RWPE1 (cell line): ENCODE data around the gene M1AP.

Source experiments
- CTCF ChIA-PET: fragments of 350-600 bp; sonication (Branson Sonifier 250); formaldehyde crosslinking; extraction: SDS; loops from one replicate; lab custom pipeline; 2021; lab: Yijun Ruan, JAX
- POLR2A ChIA-PET: fragments of 400-600 bp; formaldehyde crosslinking; extraction: SDS; loops from one replicate; lab custom pipeline; 2020; ENCODE audit warnings: antibody characterized with exemption; ENCODE audit not compliant: low non-redundant PET; lab: Yijun Ruan, JAX
- DNase-seq: peaks from one replicate; pipeline ENCODE4 v3.0.0; 2012; ENCODE audit warnings: low spot score
- H3K27ac ChIP-seq: fragments of 450-650 bp; 2 replicates; pipeline ENCODE4 v1.5.1; 2017
- CTCF ChIP-seq: fragments of 450-650 bp; conservative IDR thresholded peaks from 2 replicates; pipeline ENCODE4 v1.5.1; 2017; ENCODE audit warnings: low read depth, mild to moderate bottlenecking

The M1AP gene

GRCh38 chr2:74593826-74594772, 54.0 kb downstream of the M1AP start:
- H3K27ac ChIP-seq, result no peak overlapping the region
- ChIA-PET POLR2A (no interaction called here), CTCF (no interaction called here)
- no peak for DNase-seq
- TF ChIP-seq CTCF, result no peak

DNA sequence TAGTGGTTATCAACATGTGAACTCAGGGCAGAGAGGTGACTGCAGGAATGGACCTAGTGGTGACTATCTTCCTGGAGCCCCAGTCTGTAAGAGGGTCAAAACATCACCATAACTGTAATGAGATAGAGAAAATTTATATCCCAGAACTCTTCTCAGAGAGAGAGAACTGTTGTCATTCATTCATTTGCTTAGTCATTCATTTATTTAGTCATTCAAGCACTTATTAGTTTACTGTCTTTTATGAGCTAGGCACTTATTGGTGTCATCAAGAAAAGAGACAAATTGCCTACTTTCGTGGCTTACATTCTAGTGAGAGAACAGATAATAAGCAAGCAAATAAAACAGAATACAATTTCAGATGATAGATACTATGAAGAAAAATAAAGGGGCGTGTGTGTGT, 59.5 kb downstream of the M1AP start:
- ChIA-PET CTCF (interaction anchor here (0.6 to 2.9 kb wide), 5 partner anchors 21 to 767 kb away, joined by 3 to 16 read pairs (median 4); partner anchors contain the start of genes CCDC142 and TTC31), POLR2A (no interaction called here)
- no peak overlapping the region for H3K27ac ChIP-seq
- no peak for DNase-seq
- no peak for TF ChIP-seq CTCF

GRCh38 chr2:74587664-74588277, 60.4 kb downstream of the M1AP start:
- ChIA-PET POLR2A (interaction anchor here (0.7 kb wide), 1 partner anchor 396 kb away, joined by 3 read pairs; no protein-coding TSS in a partner anchor), CTCF (interaction anchor here (0.5 to 2.9 kb wide), 8 partner anchors 10 to 338 kb away, joined by 3 to 16 read pairs (median 4); partner anchors contain the start of genes CCDC142 and TTC31)
- no peak overlapping the region for H3K27ac ChIP-seq
- TF ChIP-seq CTCF, result peak; percentile 72
- DNase-seq, result peak; percentile 80

GRCh38 chr2:74585406-74586185, 62.5 kb downstream of the M1AP start:
- ChIA-PET POLR2A (interaction anchor here (0.6 kb wide), 1 partner anchor 22 kb away, joined by 4 read pairs; no protein-coding TSS in a partner anchor), CTCF (no interaction called here)
- no peak for DNase-seq
- H3K27ac ChIP-seq, result no peak overlapping the region
- TF ChIP-seq CTCF, result no peak

DNA sequence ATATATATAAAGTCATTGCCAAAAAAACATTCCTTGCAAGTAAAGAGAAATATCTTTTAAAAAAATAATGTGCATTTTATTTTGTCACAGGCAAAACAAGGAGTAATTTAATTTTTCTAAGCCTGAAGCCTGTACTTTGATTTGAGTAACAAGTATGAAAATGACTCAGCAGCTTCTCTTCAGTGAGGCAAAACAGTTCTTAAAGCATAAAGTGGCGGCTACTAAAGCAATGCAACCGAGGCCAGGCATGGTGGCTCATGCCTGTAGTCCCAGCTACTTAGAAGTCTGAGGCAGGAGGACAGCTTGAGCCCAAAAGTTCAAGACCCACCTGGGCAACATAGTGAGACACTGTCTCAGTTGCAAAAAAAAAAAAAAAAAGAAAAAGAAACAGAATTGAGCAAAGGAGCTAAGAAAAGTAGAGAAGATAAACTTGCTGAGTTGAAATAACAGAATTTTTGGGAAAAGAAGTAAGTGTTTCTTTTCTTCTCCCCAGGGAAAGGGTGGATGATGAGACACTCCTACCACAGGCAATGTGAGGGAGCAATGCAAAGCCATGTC, 64.0 kb downstream of the M1AP start:
- CTCF ChIA-PET, result no interaction called here
- no peak overlapping the region for H3K27ac ChIP-seq
- POLR2A ChIA-PET, result interaction anchor here (0.6 kb wide), 1 partner anchor 117 kb away, joined by 3 read pairs; no protein-coding TSS in a partner anchor
- TF ChIP-seq CTCF, result no peak
- no peak for DNase-seq

DNA sequence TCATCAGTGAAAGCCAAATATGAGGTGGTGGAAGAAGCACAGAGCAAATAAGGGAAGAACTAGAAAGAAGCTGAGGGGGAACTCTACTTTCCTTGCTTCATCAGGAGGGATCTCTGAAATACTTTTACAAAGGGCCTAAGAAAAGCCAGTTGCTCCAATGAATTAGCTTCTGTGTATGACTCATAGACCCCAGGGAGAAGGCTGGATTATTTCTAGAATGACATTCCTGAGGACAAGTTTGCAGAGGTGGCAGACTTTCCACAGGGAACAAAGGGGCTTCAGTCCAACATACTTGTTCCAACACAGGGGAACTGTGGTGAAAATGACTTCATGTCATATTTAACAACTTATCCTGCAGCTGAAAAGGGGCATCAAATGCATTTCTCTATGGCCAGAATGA, 64.6 kb downstream of the M1AP start:
- H3K27ac ChIP-seq, result no peak overlapping the region
- TF ChIP-seq CTCF, result no peak
- POLR2A ChIA-PET, result no interaction called here
- CTCF ChIA-PET, result interaction anchor here (0.6 kb wide), 2 partner anchors 90 to 174 kb away, joined by 3 read pairs; no protein-coding TSS in a partner anchor
- DNase-seq, result no peak
